Fibroblast of skin of right biceps (primary cell): Measurements from ENCODE around the gene NT5E.
A peak's percentile ranks its signal among the peaks of the same experiment; 100 is the strongest.

Source experiments
- DNase-seq: peaks from one replicate; pipeline ENCODE4 v3.0.0-alpha.2; 2013

NT5E gene

DNA sequence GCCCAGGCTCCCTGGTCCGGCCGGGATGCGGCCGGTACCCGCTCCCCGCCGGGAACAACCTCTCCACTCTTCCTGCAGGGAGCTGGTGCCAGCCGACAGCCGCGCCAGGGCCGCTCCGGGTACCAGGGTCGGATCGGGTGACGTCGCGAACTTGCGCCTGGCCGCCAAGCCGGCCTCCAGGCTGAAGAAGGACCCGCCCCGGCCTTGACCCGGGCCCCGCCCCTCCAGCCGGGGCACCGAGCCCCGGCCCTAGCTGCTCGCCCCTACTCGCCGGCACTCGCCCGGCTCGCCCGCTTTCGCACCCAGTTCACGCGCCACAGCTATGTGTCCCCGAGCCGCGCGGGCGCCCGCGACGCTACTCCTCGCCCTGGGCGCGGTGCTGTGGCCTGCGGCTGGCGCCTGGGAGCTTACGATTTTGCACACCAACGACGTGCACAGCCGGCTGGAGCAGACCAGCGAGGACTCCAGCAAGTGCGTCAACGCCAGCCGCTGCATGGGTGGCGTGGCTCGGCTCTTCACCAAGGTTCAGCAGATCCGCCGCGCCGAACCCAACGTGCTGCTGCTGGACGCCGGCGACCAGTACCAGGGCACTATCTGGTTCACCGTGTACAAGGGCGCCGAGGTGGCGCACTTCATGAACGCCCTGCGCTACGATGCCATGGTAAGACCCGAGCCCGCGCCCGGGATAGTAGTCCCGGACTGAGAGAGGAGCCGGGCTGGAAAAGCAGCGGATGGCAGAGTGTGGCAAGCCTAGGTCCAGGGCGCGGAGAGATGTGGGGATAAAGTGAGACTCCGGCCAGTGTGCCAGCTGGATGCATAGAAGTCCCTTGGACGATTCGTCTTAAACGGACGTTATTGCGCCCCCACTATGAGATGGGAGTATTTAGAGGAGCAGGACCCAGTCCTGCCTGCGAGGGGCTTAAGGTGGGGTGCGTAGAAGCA is at the start of gene NT5E:
Gene NT5E (plus strand): TSS at position 266 of the 942 bp plus-strand sequence. CDS start 57 bp downstream, at position 323.
- DNase-seq = peak; percentile 70

DNA sequence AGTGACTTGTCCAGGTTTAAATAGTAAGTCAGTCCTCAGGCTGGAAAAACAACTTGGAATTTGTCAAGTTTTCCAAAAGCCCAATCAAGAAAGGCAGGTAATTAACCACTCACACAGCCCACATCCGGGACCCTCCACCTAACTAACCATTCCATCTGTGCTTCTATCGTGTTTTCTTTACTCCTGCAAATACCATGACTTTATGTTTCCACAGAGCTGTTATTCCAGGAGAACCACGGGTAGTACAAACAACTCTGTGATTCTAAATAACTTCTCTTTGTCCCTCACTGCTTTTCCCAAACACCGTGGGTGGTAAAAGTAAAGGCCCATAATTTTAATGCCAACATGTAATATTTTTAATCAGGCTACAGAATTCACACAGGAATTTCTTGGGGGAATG is 49.6 kb upstream of the NT5E start:
- no peak for DNase-seq

DNA sequence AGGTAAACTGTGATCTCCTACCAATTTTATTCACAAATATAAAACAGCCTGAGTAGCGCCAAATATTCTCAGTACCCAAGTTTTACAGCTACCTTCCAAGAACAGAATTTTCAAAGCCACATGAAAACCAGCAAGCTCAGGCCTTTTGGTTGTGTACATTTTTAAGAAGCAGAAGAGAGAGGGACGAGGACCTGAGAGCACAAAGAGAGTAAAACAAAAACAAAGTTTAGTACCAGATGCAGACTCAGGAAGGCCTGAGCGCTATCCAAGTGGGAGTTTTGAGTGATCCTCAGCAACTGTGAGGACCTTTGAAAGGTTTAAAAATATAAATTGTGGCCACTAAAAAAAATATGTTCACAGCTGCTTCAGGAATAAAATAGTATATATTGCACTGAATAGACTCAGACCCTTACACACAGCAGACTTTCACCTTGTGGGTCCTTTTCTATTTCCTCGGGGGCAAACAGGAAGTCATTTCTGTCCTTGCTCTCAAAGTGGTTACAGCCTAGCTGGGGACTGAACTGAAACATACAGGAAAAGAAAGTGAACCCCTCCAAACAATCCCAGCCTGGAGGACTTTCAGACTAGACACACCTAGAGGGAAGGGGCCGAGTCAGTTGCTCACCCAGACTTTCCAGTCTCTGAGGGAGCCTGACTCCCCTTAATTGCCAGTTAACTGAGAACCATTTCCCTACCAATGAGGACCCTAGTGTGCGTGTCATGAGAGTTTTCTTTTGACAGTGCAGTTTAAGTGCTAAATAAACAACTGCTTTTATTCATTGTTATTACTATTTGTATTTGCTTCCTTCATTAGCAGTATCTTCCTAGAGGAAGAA is 48.5 kb upstream of the NT5E start:
- no peak for DNase-seq

DNA sequence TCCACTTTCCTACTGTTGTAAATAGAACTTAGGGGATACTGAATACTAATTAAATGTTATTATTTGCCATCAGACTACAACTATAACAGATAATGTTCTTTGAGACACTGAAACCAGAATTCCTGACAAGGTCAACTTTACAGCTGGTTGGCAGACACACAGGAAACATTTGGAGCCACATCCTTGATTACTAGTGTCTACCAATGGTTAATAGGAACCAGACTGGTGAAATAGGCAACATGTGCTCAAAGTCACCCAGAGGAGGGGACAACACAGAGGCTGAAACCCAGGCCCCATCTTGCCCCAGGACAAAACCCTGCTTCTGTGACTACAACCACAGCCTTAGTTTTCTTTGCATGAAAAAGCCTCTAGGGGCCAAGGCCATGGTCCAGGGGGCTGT is 47.8 kb upstream of the NT5E start:
- peak; percentile 48 for DNase-seq

DNA sequence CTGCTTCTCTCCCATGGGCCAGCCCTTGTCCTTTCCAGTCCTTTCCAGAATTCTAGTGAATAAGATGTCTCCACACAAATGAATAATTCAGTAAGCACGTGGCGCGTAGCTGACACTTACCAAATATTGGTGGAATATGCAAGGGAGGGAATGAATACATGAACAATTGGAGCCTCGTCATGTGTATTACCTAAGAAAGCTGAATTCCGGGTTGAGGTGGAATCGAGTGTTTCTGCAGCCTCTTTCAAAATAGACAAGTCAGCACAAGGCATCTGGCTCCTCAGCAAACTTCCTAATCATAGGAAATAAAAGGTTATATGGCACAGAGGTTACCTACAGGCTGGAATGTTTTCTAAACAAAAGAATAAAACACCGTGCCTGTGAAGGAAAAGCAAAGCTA is 47.0 kb upstream of the NT5E start:
- DNase-seq = no peak

DNA sequence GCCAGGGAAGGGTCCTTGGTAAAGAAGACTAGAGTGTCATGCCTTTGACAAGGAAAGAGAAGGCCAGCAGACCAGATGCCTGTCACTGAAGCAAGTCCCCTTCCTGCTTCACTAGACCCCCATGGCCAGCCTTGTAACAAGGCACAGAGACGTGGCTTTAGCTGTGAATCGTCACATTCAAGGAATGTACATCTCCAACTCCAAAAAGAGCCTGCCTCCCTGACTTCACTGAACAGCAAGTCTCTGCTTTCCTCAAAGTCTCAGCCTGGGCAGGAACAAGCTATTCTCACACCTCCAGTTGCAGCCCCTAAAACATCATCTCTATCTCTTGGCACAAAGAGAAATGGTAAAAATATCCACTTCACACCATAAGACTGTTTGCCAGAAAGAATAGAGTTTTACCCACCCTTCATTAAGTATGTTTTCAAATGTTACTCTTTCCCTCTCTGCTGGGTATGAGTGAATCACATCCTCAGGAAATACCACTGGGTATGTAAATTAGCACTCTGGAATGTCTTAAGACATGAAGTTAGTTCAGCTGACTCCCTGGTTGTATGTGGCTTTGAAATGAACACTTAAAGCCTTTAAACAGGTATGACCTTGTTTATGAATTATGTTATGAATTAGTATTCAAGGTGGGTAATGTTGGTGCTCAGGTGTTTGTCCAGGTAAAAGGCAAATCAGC is 46.4 kb upstream of the NT5E start:
- DNase-seq = peak; percentile 94

DNA sequence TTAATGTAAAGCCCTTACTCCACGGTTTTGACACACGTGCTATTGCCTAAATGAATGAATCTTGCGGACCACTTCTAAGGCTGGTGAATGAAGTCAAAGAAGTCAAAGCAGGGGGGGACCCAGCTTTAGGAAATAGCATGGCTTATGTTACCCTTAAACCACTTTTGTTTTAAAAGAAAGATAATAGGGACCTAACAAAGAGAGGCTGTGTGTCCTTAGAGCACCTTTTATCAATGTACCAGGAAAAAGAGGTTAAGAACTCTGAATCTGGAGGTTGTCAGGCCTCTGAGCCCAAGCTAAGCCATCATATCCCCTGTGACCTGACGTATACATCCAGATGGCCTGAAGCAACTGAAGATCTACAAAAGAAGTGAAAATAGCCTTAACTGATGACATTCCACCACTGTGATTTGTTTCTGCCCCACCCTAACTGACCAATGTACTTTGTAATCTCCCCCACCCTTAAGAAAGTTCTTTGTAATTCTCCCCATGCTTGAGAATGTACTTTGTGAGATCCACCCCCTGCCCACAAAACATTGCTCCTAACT is 45.8 kb upstream of the NT5E start:
- DNase-seq = peak; percentile 35

DNA sequence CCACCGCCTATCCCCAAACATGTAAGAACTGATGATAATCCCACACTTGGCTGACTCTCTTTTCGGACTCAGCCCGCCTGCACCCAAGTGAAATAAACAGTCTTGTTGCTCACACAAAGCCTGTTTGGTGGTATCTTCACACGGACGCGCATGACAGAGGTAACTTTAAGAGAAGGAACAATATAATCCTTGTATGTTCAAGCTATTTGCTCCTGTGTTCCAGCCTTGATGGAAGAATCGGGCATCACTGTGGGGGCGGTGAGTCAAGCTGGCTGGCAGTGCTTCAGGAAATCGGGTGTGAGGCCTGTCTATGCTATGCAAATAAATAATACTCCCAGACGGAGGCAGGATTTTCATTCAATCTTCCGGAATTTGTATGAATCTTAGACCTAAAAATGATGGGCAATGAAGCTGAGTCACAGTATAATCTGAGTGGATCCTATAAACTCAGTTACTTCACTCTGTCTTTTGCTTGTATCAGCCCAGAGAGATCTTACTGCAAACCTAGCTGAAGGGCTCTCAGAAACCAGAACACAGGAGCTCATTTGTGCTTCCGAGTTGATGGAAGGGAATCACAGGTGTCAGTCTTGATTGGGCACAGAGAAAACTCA is 45.2 kb upstream of the NT5E start:
- DNase-seq = peak; percentile 97

DNA sequence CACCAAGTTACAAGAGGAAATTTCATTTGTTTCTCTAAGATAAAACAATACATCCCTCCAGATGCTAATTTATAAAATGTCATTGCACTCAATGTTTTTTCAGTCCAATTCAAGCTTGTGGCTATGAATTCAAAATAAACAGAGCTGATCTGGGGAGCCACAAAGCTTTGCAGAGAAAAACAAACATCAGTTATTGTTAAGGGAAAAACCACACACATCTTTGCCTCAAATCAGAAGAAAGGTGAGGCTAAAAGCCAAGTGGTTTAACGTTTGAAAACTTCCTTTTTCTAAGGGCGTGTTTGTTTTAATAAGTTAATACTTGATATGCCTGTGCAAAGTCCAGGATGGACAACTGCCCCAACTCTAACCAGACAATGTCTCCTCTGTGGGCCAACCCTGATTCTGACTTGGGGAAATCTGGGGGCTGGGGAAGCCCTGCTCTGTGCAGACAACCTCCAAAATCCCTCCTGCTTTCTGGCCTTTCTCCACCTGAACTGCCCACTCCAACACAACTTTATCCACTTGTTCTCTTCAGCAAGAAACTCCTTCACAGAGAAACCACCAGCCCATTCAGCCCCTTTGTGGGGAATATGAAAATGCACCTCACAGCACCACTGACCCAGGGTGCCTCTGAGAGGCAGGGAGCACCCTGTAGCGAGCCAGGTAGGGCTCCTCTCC is 44.6 kb upstream of the NT5E start:
- DNase-seq = no peak

DNA sequence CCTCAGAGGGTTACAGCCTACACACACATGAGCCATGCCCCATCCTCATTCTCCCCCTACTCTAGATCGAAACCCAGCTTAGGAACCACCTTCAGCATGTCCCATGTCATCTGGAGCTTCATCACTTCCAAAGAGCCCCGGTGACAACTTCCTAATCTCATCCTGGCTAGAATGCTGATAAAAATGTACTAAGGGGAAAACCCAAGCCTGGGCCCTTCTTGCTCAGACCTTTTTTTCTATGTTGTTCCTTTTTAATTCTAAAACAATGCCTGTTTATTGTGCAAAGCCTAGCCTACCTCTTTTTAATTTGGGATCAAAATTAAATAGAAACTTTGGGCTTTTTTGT is 44.1 kb upstream of the NT5E start:
- DNase-seq = no peak

DNA sequence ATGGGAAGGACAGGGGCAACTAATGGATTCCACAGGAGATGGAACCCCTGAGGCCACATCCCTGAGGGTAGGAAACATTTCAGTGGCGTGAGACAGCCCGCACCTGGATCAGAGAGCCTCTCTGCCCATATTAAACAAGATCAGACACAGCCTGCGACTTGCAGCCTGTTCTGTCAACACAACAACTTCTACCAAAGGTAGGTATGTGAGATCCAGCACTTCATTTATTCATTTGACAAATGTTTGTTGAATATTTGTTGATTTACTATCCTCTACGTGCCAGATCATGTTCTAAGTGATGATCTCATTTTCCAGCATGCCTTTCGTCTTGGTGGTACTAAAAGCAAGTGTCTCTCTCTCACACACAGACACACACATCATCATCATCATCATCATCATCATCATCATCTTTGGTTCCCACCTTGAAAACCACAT is 43.2 kb upstream of the NT5E start:
- DNase-seq = peak; percentile 30

DNA sequence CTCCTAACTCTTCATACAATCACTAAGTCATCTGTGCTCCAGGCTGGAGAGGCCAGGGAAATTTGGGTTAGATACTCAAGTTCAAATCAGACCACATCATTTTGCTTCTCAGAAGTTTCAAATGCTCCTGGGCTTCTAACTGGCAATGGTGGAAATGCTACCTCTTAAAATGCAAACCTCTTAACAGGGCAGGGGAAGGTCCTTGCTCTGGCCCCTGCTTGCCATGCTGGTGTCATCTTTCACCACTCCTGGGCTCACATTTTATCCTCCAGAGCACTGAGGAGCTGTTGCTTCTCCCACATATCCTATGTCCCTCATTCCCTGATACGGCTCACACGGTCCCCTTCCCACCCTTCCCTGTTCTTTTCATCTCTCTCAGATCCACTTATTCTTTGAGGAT is 41.8 kb upstream of the NT5E start:
- no peak for DNase-seq

DNA sequence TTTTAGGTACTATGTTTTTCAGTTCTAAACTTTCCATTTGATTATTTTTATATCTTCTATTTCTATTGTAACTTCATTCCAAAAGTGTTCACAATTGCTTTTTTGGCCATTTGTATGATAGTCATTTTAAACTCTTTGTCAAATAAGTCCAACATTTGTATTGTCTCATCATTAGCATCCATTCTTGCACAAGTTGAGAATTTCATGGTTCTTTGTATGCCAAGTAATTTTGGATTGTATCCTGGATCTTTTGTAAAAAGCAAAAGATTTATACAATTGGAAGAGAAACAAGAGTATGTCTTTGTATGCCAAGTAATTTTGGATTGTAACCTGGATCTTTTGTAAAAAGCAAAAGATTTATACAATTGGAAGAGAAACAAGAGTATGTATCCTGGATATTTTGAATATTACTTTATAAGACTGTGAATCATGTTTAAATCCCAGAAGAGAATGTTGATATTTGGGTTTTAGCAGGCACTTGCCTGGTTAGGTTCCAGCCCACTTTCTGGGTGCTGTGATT is 36.9 kb upstream of the NT5E start:
- no peak for DNase-seq

DNA sequence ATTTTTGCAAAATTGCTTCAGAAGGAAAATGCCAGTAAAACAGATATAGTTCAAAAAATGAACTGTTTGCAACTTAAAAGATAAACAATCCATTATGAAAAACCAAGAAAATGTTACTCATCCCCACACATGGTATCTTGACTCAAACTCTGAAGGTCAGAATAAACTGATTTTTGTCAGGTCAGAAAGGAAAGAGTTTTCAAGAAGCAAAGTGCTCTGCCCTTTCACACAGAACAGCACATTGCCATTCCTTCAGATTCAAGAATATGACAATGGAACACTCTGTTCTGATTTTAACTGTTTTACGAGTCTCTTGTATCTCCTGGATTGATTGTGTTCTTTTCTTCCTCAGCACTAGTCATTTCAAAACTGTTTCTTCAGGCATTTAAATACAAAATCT is 33.8 kb upstream of the NT5E start:
- peak; percentile 31 for DNase-seq

DNA sequence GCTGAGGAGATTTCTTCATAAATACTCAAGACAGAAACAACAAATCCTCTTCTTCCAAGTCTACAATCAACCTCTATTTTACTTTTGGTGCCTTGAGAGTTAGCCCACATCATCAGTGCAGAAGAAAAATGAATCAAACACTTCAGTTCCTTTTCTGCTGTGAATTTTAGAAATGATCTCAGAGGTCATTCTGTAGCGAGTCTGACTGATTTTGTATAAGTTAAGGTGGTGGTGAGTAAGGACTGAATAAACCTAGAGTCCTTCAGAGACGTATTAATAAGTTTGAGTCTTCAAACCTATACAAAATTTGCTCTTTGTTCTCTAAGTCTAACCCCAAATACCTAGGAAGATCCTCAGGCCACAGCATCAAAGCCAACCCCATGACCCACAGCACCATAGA is 33.1 kb upstream of the NT5E start:
- no peak for DNase-seq

DNA sequence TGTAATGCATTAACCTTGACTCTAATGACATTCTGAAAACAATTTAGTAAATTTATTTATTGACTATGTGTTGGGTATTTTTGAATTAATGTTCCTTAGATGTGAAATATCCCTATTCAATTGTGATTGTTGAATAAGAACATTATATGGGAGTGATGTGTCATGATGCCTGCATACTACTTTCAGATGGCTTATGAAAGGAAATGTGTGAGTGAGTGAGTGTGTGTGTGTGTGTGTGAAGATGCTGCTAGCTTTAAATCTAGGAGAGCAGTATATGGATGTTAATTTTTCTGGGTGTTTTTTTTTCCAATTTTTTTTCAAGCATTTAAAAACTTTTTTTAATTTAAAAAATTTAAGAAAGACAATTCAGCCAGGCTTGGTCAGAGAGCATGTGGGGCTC is 32.5 kb upstream of the NT5E start:
- peak; percentile 57 for DNase-seq

DNA sequence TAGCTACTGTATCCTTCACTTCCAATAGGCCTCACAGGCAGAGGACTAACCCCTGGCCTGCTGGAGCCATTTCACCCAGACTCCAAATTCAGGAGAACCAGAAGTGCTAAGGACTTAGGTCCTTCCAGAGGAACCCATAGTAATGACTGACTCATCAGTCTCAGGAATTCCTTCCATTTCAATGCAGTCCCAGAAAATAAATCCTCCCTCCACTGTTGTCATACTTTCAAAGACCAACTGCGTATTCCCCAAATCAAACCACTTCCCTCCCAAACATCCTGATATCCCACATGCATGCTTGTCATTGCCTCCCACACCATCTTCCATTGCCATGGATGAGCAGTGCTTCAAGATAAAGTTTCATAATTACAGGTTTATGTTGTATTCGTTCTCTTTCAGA is 31.8 kb upstream of the NT5E start:
- DNase-seq = peak; percentile 93

DNA sequence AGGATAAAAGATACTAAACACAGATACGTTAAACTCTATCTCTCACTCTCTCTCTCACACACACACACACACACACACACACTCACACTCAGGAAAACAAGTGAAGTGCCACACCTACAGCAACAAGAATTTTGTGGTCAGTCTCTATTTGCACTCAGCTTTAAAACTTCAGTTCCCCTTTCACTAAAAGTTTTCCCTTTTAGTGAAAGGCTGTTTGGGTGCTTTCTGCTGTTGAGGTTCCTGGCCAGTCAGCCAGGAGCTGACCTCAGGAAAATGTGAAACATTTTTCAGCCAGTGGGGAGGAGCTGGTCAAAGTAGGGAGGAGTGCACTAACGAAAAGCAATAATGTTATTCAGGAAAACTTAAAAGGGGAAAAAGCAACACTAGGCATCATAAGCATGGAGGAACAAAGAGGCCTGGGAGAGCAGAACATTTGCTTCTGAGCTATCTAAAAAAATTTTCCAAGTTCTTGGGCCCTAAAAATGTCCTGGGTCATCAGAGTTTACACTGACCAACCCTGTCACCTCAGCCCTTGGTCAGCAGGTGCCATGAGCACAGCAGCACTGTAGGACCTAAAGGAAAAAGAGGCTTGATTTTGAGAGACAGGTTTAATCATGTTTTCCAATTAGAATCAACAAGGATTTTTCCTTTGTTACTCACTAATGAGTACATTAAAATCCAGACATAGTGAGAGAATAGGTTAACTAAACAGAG is 30.7 kb upstream of the NT5E start:
- no peak for DNase-seq

DNA sequence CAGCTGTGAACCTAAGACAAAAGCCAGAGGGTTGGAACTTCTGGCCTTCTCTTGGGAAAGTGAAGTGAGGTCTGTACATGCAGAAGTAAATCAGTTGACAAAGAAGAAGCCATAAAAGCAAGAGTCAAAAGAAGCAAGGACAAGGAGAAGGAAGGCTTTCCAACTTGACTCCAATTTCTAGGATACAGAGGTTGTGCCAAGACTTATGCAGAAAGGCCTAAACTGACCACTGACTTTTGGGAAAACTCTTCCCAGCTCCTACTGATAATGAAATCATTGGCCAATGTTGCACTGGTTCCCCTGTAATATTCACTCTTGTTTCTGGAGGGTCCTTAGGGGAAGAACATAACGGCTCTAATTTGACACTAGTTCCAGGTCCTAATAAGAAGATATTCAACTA is 29.3 kb upstream of the NT5E start:
- no peak for DNase-seq

DNA sequence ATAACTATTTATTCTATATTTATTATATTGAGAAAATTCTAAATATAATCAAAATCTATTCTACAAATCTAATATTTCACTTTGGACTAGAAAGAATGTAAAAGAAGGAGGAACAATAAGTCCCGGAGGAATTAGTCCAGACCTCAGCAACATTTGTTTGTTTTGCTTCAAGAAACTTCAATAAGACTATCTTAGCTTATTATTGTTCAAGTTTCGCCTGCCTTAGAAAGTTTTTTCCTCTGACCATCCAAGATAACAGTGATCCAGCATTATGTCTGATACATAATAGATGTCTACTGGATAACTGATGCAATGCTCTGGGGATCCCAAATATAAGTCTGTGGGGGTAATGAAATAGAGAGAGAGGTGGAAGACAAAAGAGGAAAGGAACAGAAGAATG is 28.7 kb upstream of the NT5E start:
- no peak for DNase-seq

DNA sequence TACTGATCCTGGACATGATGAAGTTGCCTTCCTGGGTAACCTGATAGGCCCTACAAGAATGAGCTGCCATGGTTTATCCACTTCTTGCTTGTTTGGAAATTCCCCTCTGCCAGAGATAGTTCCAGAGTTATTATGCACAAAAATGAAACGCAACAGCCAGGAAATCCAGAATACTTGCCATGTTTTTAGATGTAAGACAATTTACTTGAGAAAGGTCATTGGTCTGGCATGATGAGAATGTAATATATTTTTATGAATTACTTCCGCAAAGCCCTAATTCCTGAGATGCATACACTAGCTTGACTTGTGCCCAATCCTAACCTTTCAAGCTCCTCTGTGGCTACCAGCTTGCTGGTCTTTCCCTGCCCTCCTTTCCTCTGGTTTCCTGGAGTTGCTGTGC is 27.9 kb upstream of the NT5E start:
- peak; percentile 65 for DNase-seq
